H9 (cell line): ENCODE measurements around the gene TRIM42. TPM values are rescaled to one million over a fixed set of nuclear protein-coding genes. Genes with fewer than 3 reads are reported as not detected.

Experiments used
- DNase-seq: peaks from one replicate; pipeline ENCODE4 v3.0.0-alpha.2; 2017
- H2AFZ ChIP-seq: one replicate; pipeline ENCODE4 v1.6.1; 2013; ENCODE audit warnings: mild to moderate bottlenecking, low read length, control low read depth, moderate library complexity
- H2AK5ac ChIP-seq: 2 replicates; pipeline ENCODE4 v1.6.1; 2013; ENCODE audit warnings: low read length, control low read depth, mixed read lengths; ENCODE audit not compliant: insufficient read length
- H2BK120ac ChIP-seq: one replicate; pipeline ENCODE4 v1.6.1; 2013; ENCODE audit warnings: low read depth, mild to moderate bottlenecking, low read length, control low read depth, inconsistent platforms; ENCODE audit not compliant: poor library complexity, severe bottlenecking
- H2BK12ac ChIP-seq: 2 replicates; pipeline ENCODE4 v1.6.1; 2013; ENCODE audit warnings: low read length, control low read depth, mixed read lengths, low read depth; ENCODE audit not compliant: insufficient read length
- H2BK15ac ChIP-seq: 2 replicates; pipeline ENCODE4 v1.6.1; 2013; ENCODE audit warnings: low read depth, low read length, control low read depth
- H2BK20ac ChIP-seq: one replicate; pipeline ENCODE4 v1.6.1; 2013; ENCODE audit warnings: low read depth, mild to moderate bottlenecking, low read length, control low read depth, inconsistent platforms; ENCODE audit not compliant: poor library complexity, severe bottlenecking
- H2BK5ac ChIP-seq: 2 replicates; pipeline ENCODE4 v1.6.1; 2013; ENCODE audit warnings: low read length, control low read depth, mixed read lengths; ENCODE audit not compliant: insufficient read length
- H3K14ac ChIP-seq: 2 replicates; pipeline ENCODE4 v1.6.1; 2013; ENCODE audit warnings: low read length, control low read depth; ENCODE audit not compliant: insufficient read depth
- H3K18ac ChIP-seq: 2 replicates; pipeline ENCODE4 v1.6.1; 2013; ENCODE audit warnings: low read depth, mild to moderate bottlenecking, mixed read lengths, low read length, control low read depth; ENCODE audit not compliant: insufficient read length
- H3K23ac ChIP-seq: 2 replicates; pipeline ENCODE4 v1.6.1; 2013; ENCODE audit warnings: low read length, control low read depth, mixed read lengths, low read depth; ENCODE audit not compliant: insufficient read length
- H3K23me2 ChIP-seq: 2 replicates; pipeline ENCODE4 v1.6.1; 2013; ENCODE audit warnings: low read depth, mild to moderate bottlenecking, mixed read lengths, low read length, control low read depth; ENCODE audit not compliant: insufficient read length, poor library complexity, severe bottlenecking
- H3K27ac ChIP-seq: 2 replicates; pipeline ENCODE4 v1.5.1; 2013; ENCODE audit warnings: low read length, control low read depth, mixed read lengths, low read depth; ENCODE audit not compliant: insufficient read length
- H3K27me3 ChIP-seq: 2 replicates; pipeline ENCODE4 v1.6.1; 2013; ENCODE audit warnings: low read length, control low read depth, inconsistent platforms; ENCODE audit not compliant: insufficient read depth
- H3K4ac ChIP-seq: 2 replicates; pipeline ENCODE4 v1.6.1; 2013; ENCODE audit warnings: low read depth, mild to moderate bottlenecking, control low read depth, inconsistent platforms, low read length, moderate library complexity
- H3K4me1 ChIP-seq: 2 replicates; pipeline ENCODE4 v1.6.1; 2013; ENCODE audit warnings: low read length, control low read depth, inconsistent platforms; ENCODE audit not compliant: insufficient read depth
- H3K4me2 ChIP-seq: 2 replicates; pipeline ENCODE4 v1.6.1; 2013; ENCODE audit warnings: low read length, control low read depth, mixed read lengths; ENCODE audit not compliant: insufficient read length, insufficient read depth
- H3K56ac ChIP-seq: 2 replicates; pipeline ENCODE4 v1.6.1; 2013; ENCODE audit warnings: low read depth, mild to moderate bottlenecking, mixed read lengths, low read length, control low read depth; ENCODE audit not compliant: insufficient read length
- H3K79me1 ChIP-seq: 2 replicates; pipeline ENCODE4 v1.6.1; 2013; ENCODE audit warnings: low read depth, mild to moderate bottlenecking, moderate library complexity, low read length, control low read depth, inconsistent platforms; ENCODE audit not compliant: insufficient read depth, poor library complexity, severe bottlenecking
- H3K79me2 ChIP-seq: 2 replicates; pipeline ENCODE4 v1.6.1; 2013; ENCODE audit warnings: low read length, control low read depth, inconsistent platforms; ENCODE audit not compliant: insufficient read depth
- H3K9ac ChIP-seq: 2 replicates; pipeline ENCODE4 v1.6.1; 2013; ENCODE audit warnings: low read length, control low read depth, mixed read lengths; ENCODE audit not compliant: insufficient read length; ENCODE audit errors: extremely low read depth
- H3K9me3 ChIP-seq: one replicate; pipeline ENCODE4 v1.6.1; 2013; ENCODE audit warnings: low read depth, low read length, inconsistent platforms; ENCODE audit not compliant: control insufficient read depth
- H3T11ph ChIP-seq: one replicate; pipeline ENCODE4 v1.6.1; 2013; ENCODE audit warnings: mild to moderate bottlenecking, low read length, control low read depth, inconsistent platforms
- H4K20me1 ChIP-seq: one replicate; pipeline ENCODE4 v1.6.1; 2013; ENCODE audit not compliant: control insufficient read depth, insufficient read length, insufficient read depth
- H4K5ac ChIP-seq: 2 replicates; pipeline ENCODE4 v1.6.1; 2013; ENCODE audit warnings: low read depth, mild to moderate bottlenecking, mixed read lengths, low read length, control low read depth; ENCODE audit not compliant: insufficient read length
- H4K8ac ChIP-seq: replicated peaks from 2 replicates; pipeline ENCODE4 v1.6.1; 2013; ENCODE audit warnings: low read length, control low read depth, mixed read lengths, low read depth; ENCODE audit not compliant: insufficient read length
- H4K91ac ChIP-seq: 2 replicates; pipeline ENCODE4 v1.6.1; 2013; ENCODE audit warnings: low read depth, mild to moderate bottlenecking, moderate library complexity, mixed read lengths, low read length, control low read depth; ENCODE audit not compliant: insufficient read length
- H3K27ac Mint-ChIP-seq, 3 experiments: 2 replicates in 2 of 3; 3 replicates in 1 of 3; pipeline ENCODE4 v1.8.0; 2020 to 2021; ENCODE audit warnings: mixed read lengths in 3 of 3, mild to moderate bottlenecking in 1 of 3, moderate library complexity in 1 of 3
- H3K27me3 Mint-ChIP-seq: 2 replicates; pipeline ENCODE4 v1.8.0; 2021; ENCODE audit warnings: low read depth, mild to moderate bottlenecking, moderate library complexity, mixed read lengths
- H3K36me3 Mint-ChIP-seq, 3 experiments: 2 replicates in 2 of 3; 3 replicates in 1 of 3; pipeline ENCODE4 v1.8.0; 2020 to 2021; ENCODE audit warnings: low read depth in 3 of 3, mixed read lengths in 3 of 3; ENCODE audit not compliant: insufficient read depth in 1 of 3
- H3K4me1 Mint-ChIP-seq, 2 experiments: 2 replicates each; pipeline ENCODE4 v1.8.0; 2020; ENCODE audit warnings: mixed read lengths in 2 of 2
- H3K4me3 Mint-ChIP-seq, 2 experiments: 2 replicates in 1 of 2; 3 replicates in 1 of 2; pipeline ENCODE4 v1.8.0; 2020 to 2021; ENCODE audit warnings: mild to moderate bottlenecking in 2 of 2, mixed read lengths in 2 of 2, moderate library complexity in 1 of 2
- H3K9me3 Mint-ChIP-seq, 2 experiments: 2 replicates in 1 of 2; 3 replicates in 1 of 2; pipeline ENCODE4 v1.8.0; 2020; ENCODE audit warnings: mild to moderate bottlenecking in 2 of 2, mixed read lengths in 2 of 2, moderate library complexity in 1 of 2
- WGBS: extraction: QIAGEN DNeasy Blood & Tissue Kit; methylation state at CpG from one replicate; pipeline ENCODE4 v1.1.7; 2013; ENCODE audit warnings: missing lambda C conversion rate, low lambda C conversion rate, mixed read lengths; ENCODE audit not compliant: insufficient read length; ENCODE audit errors: extremely low coverage; 5-methylcytosine and 5-hydroxymethylcytosine counted together
- total RNA-seq: library from RNA; stranded (reverse); gene quantifications from 2 replicates; pipeline ENCODE4 v1.2.1, GENCODE V29; 2021
- TF ChIP-seq, protein P1 (sequence below): fragments of 200-600 bp; sonication (generic); conservative IDR thresholded peaks from 3 replicates; pipeline ENCODE4 v1.8.0; 2021; ENCODE audit warnings: antibody characterized with exemption, mild to moderate bottlenecking

Gene TRIM42
- total RNA-seq, 1 experiment from 2014 or later = not detected

DNA sequence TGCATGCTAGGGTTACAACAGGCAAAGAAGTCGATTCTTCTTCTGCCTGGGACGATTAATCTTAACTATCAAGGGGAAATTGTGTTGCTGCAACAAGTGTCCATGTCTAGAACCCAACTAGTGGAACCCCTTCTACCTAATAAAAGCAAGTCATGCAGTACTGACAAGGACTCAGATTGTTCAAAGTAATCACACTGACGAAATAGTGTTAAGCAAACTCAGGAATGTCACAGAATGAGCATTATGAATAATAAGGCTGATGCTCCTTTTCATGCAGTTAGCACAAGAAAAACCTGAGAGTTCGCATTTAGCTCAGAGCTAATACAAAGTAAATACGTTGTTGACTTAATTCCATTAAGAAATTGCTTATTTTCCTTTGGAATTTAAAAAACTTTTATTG lies 47.5 kb upstream of the TRIM42 start:
- no peak overlapping the region for H3K14ac ChIP-seq
- H3K4me1 ChIP-seq = no peaks in the 10 kb centered on the region
- Mint-ChIP-seq H3K4me1 (peaks cover 0 to 3% of the 10 kb centered on the region in 2 experiments; a peak in 1 of 4 replicates), H3K4me3 (no peak overlapping the region), H3K36me3 (no peaks in the 10 kb centered on the region; a peak in 1 of 7 replicates), H3K27ac (no peak overlapping the region), H3K9me3 (no peaks in the 10 kb centered on the region), H3K27me3 (no peaks in the 10 kb centered on the region)
- H3K9me3 ChIP-seq = no peaks in the 10 kb centered on the region
- no peaks in the 10 kb centered on the region for H3K23me2 ChIP-seq
- H4K8ac ChIP-seq = no peak overlapping the region
- no peak overlapping the region for H4K91ac ChIP-seq
- H4K20me1 ChIP-seq = no peaks in the 10 kb centered on the region
- no peaks in the 10 kb centered on the region for H3K27me3 ChIP-seq
- H2AK5ac ChIP-seq = no peak overlapping the region
- WGBS = no CpG with 5 or more reads among the region's 5 CpGs
- TF ChIP-seq, protein P1, sequence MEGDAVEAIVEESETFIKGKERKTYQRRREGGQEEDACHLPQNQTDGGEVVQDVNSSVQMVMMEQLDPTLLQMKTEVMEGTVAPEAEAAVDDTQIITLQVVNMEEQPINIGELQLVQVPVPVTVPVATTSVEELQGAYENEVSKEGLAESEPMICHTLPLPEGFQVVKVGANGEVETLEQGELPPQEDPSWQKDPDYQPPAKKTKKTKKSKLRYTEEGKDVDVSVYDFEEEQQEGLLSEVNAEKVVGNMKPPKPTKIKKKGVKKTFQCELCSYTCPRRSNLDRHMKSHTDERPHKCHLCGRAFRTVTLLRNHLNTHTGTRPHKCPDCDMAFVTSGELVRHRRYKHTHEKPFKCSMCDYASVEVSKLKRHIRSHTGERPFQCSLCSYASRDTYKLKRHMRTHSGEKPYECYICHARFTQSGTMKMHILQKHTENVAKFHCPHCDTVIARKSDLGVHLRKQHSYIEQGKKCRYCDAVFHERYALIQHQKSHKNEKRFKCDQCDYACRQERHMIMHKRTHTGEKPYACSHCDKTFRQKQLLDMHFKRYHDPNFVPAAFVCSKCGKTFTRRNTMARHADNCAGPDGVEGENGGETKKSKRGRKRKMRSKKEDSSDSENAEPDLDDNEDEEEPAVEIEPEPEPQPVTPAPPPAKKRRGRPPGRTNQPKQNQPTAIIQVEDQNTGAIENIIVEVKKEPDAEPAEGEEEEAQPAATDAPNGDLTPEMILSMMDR = no peak
- H3K79me1 ChIP-seq = no peaks in the 10 kb centered on the region
- no peak overlapping the region for H3K56ac ChIP-seq
- no peak overlapping the region for H3K18ac ChIP-seq
- no peak overlapping the region for H2AFZ ChIP-seq
- DNase-seq = no peak
- no peaks in the 10 kb centered on the region for H3K79me2 ChIP-seq
- H2BK120ac ChIP-seq = no peak overlapping the region
- no peak overlapping the region for H3K27ac ChIP-seq
- H2BK12ac ChIP-seq = no peak overlapping the region
- no peak overlapping the region for H4K5ac ChIP-seq
- H2BK20ac ChIP-seq = no peak overlapping the region
- H3K23ac ChIP-seq = no peak overlapping the region
- H3T11ph ChIP-seq = no peak overlapping the region
- H3K4ac ChIP-seq = no peak overlapping the region
- H3K9ac ChIP-seq = no peak overlapping the region
- H2BK15ac ChIP-seq = no peak overlapping the region
- no peak overlapping the region for H3K4me2 ChIP-seq
- H2BK5ac ChIP-seq = no peak overlapping the region
